ENCODE results near the gene FGF14.

DNA sequence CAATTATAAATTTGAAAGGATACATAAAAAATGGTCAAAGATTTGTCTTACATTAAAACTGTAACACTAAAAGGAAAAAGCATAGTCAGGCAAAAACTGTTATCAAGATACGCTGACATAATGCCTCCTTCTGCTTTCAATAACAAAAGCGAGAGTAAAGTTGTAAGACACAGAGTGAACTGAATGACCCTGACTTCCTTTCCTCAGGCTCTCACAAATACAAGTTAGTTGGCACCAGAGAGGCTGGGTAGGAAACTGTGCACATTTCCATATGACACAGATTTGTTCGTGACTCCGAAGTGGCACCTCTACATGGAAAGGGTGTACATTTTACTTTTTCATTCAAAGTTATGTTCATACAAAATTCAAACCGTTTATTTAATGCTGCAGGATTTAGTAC lies 15.4 kb downstream of the FGF14 start:
- no peak for TF ChIP-seq EP300 (IDR thresholded peaks at IDR 0.05)
- TF ChIP-seq, protein P1, sequence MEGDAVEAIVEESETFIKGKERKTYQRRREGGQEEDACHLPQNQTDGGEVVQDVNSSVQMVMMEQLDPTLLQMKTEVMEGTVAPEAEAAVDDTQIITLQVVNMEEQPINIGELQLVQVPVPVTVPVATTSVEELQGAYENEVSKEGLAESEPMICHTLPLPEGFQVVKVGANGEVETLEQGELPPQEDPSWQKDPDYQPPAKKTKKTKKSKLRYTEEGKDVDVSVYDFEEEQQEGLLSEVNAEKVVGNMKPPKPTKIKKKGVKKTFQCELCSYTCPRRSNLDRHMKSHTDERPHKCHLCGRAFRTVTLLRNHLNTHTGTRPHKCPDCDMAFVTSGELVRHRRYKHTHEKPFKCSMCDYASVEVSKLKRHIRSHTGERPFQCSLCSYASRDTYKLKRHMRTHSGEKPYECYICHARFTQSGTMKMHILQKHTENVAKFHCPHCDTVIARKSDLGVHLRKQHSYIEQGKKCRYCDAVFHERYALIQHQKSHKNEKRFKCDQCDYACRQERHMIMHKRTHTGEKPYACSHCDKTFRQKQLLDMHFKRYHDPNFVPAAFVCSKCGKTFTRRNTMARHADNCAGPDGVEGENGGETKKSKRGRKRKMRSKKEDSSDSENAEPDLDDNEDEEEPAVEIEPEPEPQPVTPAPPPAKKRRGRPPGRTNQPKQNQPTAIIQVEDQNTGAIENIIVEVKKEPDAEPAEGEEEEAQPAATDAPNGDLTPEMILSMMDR (IDR thresholded peaks at IDR 0.05): no peak
